Measurements from ENCODE around the gene NLRC5.

NLRC5 gene

GRCh38 chr16:57131351-57131970, 142.1 kb downstream of the NLRC5 start:
- DNase-seq (ENCODE audit: low read depth) = no peak

GRCh38 chr16:57132470-57132869, 143.1 kb downstream of the NLRC5 start:
- no peak for DNase-seq (ENCODE audit: low read depth)

DNA sequence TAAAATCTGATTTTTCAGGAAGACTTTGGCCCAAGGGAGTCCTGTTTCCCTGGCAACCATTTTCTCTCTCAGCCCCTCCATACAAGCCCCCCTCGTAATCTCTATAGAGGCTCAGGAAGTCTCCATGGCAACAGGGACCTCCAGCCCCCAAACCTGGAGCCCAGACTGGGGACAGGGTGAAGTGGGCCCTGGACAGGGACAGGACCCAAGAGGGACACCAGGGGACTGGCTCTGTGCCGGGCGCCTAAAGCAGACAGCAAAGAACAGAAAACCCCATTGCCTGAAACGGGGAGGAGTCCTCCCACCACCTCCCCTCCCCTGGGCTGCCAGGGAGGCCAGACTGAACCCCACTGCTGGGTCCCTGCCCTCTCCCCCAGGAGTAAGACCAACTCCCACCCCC, 143.7 kb downstream of the NLRC5 start:
- DNase-seq (ENCODE audit: low read depth) = no peak

All from T follicular helper cell (primary cell).